Stimulated activated CD4-positive, alpha-beta T cell treated with anti-CD3 and anti-CD28 coated beads, Interleukin-15, amount 100 ng/mL, for 24 hours (primary cell): Measurements from ENCODE around the gene CAMK1D.
A peak's percentile ranks its signal among the peaks of the same experiment; 100 is the strongest.
"Not testable (repeated sequence)": the region's sequence is repeated elsewhere in the genome, so short reads cannot be mapped to it uniquely, and the experiment has no call there.

Experiments used
- DNase-seq: peaks from one replicate; pipeline ENCODE4 v3.0.0-alpha.2; 2020

Gene CAMK1D

DNA sequence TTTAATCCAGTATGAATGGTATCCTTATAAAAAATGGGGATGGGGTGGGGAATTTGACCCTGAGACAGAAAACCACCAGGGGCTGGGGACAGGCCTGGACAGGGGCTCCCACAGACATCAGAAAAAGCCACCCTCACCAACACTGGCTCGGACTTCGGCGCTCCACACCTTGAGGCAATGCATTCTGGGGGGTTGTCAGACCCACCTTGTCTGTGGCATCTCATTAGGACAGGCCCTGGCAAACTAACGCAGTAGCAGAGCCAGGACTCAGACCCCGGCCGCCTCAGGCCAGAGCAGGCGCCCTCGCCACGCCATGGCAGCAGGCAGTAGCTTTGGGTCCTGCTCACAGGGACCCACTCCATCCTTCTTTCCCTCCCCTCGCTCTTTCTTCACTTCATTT is 492.1 kb downstream of the CAMK1D start:
- DNase-seq: no peak

DNA sequence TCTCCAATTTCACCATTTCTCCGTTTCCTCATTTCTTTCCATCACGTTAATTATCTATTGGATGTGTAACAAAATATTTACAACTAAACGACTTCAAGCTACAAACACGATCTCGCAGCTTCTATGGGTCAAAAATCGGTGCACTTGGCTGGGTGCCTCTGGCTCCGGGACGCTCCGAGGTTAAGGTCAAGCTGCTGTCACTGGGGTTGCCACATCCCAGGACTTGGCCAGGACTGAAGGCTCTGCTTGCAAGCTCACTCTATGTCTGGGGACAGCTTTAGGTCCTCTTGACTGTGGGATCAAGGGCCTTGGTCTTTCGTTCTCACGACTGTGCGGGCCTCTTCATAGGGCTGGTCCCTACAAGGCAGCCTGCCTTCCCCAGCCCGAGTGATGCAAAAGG is 492.5 kb downstream of the CAMK1D start:
- no peak for DNase-seq

DNA sequence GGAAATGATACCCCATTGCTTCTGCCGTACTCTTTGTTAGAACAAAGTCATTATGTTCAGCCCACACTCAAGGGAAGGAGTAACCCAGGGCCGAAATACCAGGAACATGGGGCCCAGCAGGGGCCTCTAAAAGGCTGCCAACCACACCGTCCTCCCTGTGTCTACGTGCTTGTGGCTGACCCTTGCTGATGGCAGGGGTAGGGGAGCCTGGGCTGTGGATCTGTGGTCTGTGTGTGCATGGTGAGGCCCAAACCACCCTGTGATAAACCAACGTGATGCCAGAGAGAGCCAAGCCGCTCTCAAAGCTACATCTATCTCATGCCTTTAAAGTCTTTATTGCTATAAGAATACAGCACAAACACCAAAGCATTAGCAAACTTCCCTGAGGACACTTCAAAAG is 493.0 kb downstream of the CAMK1D start:
- DNase-seq: no peak

DNA sequence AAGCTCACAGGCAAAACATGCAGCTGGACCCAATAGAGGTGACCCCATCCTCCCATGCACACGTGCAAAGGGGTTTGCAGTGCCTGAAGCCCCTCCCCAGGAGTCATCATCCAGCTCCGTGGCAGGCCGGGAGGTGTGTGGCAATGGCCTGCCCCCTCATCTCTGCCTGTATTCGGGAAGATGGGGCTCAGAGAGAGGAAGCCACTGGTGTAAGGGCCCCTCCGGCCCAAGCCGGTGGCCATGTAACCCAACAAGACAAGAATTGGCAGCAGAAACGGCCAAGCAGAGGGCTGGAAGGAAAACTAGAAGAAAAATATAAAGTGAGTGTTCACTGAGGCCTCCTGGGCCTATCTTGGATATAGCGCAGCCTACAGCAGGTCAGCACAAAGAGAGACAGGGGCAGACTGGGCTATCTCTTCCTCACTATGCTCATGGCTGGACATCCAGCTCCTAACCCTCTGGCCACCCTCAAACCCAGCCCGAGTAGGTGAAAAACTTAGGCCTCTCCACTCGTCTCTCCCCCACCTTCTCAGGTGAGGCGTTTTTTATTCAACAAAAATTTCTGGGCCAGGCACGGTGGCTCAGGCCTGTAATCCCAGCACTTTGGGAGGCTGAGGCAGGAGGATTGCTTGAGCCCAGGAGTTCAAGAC is 494.1 kb downstream of the CAMK1D start:
- no peak for DNase-seq

DNA sequence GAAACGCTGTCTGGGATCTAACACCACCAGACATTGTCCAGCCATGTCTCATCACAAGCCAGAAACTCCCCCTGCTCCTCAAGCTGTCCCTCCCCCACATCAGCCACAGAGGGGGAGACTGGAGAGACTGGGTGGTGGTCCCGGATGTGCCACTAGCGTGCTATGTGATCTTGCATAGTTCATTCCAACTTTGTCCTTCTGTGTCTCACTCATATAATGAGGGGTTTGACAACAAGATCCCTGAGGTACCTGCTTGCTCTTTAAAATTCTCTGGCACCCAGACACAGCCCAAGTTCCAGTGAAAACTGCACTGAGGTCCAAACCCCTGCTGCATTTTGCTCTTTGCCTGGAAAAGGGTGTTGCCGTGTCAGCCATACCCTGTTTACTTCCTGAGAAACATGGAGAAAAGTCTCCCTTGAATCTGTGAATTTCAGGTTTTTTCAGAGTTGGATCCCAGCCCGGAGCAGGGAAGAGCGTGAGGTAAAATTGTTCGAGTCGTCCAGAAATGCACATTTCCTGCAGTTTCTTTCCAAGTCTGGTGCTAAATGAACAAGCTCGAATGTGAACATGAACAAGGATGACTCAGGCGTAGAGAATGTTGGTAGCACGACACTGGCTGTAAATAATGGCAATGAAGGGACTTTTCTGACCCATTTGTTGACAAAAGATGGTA is 495.6 kb downstream of the CAMK1D start:
- no peak for DNase-seq

DNA sequence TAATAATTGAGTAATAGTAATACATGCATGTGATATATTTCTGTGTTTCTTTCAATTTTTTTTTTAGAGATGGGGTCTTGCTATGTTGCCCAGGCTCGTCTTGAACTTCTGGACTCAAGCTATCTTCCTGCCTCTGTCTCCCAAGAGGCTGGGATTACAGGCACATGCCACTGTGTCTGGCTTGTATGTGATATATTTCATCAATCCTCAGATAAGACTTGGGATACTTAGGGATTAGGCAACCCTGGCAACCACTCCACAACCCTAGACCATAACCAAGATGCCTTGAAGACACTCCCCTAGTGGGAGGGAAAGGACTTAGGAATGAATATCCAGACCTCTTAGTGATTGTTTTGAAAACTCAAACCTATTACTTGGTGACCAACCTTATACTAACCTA is 497.4 kb downstream of the CAMK1D start:
- no peak for DNase-seq

DNA sequence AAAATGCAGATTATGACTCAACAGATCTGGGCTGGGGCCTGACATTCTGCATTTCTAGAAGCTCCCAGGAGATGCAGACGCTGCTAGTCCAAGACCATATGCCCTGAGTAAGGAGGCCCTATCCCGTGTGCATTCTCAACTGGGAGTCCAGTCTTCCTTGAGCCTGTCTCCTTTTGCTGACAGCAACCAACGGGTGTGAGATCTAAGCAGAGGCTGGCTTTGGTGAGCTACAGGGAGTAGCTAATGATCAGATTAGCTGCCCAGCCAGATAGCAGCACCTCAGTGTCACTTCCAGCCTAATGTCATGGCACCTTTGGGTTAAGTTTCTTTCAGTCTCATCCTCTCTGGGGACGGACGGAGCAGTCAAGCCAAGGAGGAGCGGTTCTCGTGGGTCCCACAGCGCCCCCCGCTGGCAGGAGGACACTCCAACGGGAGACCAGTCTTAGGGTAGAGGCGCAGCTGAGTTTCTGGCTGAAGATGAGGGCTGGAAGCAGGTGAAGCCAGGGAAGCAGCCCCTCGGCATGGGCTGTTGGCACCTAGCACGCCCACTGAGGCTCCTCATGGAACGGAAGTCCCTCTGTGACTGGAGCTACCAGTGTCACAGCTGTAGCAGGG is 498.1 kb downstream of the CAMK1D start:
- peak; percentile 50 for DNase-seq

DNA sequence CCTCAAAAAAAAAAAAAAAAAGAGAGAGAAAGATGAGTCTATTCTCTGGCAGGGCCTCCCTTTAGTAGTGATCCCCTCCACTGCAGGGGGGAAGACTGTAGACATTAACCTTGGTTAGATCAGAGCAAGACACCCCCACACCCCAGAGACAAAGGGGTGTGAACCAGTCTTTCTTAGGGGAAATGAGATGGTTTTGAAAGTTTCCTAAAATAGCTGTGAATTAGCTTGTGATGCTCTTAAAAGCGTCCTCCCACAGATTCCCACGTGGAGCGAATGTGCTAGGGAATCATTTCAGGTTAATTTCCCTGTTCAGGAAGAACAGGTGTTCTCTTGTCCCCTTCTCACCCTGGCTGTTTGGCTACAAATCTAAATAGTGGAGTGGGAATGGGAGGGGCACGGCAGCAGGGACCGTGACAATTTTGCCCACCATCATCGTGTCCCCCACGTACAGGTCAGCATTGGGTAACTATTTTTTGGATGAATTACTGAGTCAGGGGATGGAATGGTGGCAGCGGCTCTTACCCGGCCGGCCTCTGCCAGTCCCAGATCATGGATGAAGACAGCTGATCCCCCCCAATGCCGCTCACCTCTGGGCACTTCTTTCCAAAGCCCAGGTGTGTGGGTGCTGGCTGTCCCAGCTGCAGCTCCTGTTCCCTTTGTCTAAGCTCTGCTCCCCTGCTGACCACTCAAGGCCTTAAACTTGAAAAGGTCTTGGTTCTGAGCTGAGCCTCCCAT is 499.3 kb downstream of the CAMK1D start:
- DNase-seq: no peak

DNA sequence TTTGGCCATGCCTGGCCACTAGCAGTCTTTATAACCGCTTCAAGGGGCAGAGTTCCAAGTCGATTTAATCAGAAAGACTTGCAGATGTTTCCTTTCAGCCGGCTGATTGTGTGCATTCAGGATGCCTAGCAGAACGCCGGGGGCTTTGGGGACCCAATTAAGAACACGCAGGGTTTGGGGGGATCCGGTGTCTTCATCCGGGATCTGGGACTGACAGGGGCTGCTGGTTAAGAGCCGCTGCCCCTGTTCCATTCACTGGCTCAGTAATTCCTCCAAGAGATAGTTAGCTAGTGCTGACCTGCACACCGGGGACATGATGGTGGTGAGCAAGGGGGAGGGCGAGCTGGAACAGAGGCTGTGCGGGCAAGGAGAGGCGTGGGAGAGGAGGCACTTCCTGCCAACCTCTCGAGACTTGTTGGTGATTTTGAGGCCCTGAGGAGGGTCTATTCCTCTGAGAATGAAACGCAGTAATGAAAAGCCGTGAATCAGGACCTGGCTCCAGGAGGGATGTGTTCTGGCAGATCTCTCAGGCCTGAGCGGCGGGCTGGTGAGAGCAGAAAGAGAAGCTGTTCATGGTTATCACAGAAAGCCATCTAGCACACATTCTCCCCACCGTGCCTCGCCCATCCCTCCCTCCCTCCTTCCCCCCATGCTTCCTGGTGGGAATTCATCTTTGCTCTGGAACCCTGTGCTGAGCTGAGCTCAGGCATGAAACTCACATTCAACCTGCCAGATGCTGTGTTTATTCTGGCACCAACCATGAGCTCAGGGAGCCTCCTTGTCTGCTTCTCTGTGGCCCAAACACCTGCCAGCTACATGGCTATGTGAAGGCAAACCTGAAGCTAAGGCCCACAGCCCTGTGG is 500.2 kb downstream of the CAMK1D start:
- peak; percentile 8 for DNase-seq

DNA sequence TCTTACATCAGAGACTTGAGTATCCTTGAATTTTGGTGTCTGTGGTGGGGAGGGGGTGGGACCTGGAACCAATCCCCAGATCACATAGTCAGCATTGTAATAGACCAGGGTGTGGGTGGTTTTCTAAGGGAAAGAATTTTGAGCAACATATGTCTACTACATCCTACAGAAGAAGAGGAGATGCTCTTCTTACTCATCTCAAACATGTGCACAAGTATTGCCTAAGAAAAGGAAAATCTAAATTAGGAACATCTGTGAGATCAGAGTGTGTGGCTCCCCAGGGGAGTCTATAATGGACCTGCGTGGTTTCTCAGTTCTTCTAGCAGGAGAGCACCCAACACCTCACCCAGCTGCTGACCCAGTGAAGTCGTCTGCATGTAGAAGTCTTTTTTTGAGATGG is 503.3 kb downstream of the CAMK1D start:
- DNase-seq: no peak

DNA sequence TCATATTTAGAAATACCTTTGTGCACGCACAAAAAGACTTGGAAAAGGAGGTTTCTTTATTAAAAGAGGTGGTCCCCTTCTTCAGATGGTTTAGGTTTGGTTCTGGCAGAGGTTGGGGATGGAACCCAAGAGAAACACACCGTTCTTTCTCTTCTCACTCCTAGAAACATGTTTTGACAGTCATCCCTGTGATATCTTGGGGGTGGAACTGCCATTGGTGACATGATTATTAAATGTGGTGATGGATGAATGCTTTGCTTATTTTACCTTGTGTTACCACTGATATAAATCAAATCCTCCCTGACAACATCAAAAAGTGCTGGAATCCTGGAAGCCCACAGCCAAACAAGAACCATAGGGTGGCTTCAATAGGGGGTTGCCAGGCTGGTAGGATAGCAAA is 505.6 kb downstream of the CAMK1D start:
- DNase-seq: no peak

DNA sequence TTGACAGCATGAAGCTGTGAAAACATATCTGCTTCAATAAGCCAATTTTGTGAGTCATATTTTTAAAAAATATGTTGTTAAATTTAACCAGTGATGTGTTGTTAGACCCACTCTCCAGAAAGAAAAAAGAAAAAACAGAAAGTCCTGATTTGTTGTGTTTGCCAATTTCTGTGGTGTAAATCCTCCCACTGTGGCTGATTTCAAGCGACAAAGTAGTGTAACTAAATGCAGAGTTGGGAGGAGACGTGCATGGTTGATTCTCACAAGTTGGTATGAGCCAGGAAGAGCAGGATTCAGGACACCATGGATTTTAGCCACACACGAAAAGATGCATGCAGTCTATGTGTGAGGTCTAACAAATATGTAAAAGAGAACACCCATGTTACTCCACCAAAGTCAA is 513.1 kb downstream of the CAMK1D start:
- no peak for DNase-seq

DNA sequence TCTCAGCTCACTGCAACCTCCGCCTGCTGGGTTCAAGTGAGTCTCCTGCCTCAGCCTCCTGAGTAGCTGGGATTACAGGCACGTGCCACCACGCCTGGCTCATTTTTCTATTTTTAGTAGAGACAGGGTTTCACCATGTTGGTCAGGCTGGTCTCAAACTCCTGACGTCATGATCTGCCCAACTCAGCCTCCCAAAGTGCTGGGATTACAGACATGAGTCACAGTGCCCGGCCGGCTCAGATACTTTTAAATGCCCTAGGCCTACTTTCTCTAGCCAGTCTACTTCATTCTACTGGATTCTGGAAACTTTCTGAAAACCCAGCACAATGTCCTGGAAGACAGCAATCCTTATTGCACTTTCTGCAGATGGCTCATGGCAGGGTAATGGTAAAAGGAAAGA is 516.2 kb downstream of the CAMK1D start:
- DNase-seq: not testable (repeated sequence)

DNA sequence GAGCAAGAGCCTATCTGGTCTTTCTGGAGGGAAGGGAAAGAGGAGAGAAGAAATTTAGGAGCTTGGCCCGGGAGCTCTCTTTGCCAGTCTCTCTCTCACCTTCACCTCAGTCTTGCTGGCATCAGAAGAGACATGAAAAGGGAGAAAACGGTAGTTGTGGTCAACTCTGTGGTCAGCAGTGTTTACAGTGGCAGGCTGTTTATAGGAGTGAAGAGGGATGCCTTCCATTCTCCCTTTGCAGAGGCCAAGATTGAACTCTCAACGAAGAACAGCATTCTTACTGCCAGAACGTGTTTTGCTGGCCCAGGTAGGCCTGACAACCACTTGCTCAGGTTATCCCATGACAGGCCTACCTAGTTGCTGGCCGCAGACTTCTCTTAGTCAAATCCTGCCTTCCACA is 518.9 kb downstream of the CAMK1D start:
- no peak for DNase-seq

DNA sequence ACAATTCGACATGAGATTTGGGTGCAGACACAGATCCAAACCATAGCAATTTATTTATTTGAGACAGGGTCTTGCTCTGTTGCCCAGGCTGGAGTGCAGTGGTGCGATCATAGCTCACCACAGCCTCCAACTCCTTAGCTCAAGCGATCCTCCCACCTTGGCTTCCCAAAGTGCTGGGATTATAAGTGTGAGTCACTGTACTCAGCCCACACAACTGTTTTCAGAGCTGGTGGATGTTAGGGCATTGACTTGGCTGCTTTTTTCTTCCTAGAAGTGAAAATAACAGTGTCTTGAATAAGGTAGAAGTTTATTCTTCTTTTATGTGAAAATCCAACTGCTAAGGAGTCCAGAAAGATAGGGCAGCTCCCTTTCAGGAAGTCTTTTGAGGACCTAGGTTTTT is 520.1 kb downstream of the CAMK1D start:
- no peak for DNase-seq

DNA sequence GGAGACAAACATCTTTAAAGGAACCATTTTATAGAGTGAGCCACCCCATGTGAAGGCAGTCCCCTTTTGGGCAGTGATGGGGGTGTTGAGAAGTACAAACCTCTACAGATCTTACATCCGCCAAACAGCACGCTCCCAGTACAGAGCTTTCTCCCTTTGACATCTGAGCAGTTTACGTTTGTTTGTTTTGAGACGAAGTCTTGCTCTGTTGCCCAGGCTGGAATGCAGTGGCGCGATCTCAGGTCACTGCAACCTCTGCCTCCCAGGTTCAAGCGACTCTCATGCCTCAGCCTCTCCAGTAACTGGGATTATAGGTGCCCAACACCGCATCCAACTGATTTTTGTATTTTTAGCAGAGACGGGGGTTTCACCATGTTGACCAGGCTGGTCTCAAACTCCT is 523.2 kb downstream of the CAMK1D start:
- no peak for DNase-seq

DNA sequence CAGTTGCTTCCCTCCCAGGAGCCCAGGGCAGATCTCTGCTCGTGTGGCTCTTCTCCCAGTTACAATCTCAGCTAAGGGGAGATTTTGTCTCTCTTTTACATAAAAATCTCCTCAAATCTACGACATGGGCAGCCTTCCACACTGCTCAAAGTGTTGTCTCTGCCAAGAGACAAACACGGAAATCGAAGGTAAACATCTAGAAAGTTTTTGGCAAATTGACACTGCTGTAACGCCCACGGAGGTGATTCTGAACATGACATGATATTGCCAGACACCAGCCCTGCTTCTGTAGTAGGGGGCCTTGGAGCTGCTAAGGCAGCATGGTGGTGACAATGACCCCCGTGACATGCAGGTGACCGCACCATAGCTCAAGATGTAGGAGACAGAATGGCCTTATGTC is 523.8 kb downstream of the CAMK1D start:
- no peak for DNase-seq

DNA sequence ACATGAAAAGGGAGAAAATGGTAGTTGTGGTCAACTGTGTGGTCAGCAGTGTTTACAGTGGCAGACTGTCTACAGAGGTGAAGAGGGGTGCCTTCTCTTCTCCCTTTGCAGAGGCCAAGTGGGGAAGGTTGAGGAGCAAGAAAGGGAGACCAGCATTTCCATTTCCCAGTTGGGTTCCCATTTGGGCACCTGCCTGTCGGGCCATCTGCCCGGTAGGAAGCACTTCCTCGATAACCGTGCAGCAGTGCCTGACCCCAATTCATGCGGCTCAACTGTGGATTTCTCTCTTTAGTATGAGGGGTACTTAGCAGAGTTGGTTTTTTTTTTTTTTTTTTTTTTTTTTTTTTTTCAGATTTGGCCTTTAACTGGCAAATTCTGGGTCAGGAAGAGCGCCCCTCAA is 525.2 kb downstream of the CAMK1D start:
- no peak for DNase-seq

DNA sequence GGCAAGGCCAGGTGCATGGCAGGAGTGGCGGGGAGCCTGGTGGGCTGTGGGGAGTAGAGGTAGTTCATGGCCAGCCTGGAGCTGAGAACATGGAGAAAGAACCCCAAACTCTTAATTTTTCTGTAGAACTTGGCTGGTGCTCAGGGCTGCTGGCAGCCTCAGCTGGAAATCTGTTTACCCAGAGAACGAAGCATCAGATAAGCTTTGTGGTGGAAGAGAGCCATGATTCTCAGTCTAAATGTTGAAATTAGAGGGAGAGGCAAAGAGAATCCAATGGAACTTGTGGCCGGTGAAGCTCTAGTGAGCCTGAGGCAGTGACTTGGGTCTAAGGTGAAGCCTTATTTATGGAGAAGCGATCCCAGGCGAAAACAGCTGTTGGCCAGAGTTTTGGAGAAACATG is 525.8 kb downstream of the CAMK1D start:
- no peak for DNase-seq

DNA sequence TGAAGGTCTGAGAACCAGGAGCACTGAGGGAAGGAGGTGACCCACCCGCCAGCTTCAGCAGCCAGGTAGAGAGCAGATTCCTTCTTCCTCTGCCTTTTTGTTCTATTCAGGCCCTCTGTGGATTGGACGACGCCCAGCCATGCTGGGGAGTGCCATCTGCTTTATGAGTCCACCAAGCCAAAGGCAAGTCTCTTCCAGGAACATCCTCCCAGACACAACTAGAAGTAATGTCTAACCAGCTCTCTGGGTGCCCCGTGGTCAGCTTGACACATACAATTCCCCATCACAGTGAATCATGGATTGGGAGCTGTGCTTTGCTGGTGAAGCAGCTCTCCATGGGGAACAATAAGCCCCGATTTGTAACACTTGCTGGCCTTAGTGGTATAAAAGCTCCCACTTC is 526.9 kb downstream of the CAMK1D start:
- DNase-seq: no peak

DNA sequence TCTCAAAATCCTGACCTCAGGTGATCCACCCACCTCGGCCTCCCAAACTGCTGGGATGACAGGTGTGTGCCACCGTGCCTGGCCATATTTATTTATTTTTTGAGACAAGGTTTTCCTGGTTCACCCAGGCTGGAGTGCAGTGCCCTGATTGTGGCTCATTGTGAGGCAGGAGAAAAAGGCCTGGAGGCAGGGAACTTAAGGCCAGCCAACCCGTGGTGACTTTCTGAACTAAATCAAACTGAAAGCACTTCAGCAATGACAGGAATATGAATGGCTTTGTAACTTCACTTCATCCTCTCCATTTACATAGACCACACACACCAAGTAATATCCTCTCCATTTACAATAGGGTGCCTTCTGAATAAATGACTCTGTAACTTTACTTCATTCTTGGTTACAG is 527.8 kb downstream of the CAMK1D start:
- no peak for DNase-seq

DNA sequence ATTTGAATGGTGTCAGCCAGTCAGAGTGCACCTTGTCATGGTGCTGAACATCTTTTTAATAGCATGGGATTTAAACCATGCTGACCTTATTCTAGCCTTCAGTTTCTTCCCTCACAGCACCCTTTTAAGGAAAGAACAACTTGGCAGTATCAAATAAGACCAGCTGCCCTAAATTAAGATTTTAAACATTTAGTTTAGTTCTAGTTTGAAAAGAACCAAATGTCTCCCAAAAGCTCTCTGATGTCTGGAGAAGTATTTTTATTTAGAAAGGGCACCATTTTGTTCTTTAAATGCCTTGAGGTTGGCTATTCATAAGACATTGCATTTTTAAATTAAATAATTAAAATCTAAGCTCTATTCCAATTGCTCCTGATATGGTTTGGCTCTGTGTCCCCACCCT is 531.1 kb downstream of the CAMK1D start:
- DNase-seq: no peak

DNA sequence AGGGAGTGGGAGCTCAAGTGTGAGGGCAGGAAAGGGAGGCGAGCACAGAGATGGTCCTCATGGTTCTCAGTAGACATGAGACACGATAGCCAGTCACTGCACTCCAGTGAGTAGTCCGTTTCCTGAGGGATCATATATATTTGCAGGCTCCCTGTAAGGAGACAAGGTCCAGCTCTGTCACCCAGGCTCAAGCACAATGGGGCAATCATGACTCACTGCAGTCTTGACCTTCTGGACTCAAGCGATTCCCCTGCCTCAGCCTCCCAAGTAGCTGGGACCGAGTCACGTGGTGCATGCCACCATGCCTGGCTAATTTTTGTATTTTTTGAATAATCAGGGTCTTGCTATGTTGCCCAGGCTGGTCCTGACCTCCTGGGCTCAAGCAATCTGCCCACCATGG is 535.5 kb downstream of the CAMK1D start:
- no peak for DNase-seq
